Psoas muscle (tissue), 8 donors: Measurements from ENCODE around the gene SETD4. TPM values are rescaled to one million over a fixed set of nuclear protein-coding genes. Genes with fewer than 3 reads are reported as not detected.
"Not testable (repeated sequence)": the region's sequence is repeated elsewhere in the genome, so short reads cannot be mapped to it uniquely, and the experiment has no call there.

Source experiments
- ATAC-seq, 4 donors: fragments of 200-7000 bp; cut with Tn5 transposase; one replicate each; pipeline ENCODE4 v1.9.1; 2020; ENCODE audit warnings: moderate library complexity in 3 of 4, mild to moderate bottlenecking in 2 of 4
- DNase-seq, 2 donors: peaks; one replicate each; pipeline ENCODE4 v3.0.0-alpha.2; 2020
- H3K27ac ChIP-seq: fragments of 200-600 bp; one replicate; pipeline ENCODE4 v1.8.0; 2022
- H3K27me3 ChIP-seq, 3 donors: fragments of 200-600 bp in 1 of 3; one replicate each; pipeline versions ENCODE4 v1.6.1 to v1.8.0; 2013 to 2022; ENCODE audit warnings: low read length in 2 of 3, mild to moderate bottlenecking in 2 of 3, moderate library complexity in 1 of 3; ENCODE audit not compliant: insufficient read depth in 3 of 3
- H3K36me3 ChIP-seq, 2 donors: fragments of 200-600 bp in 1 of 2; one replicate each; pipeline versions ENCODE4 v1.6.1 to v1.8.0; 2013 to 2022; ENCODE audit warnings: low read depth in 1 of 2, mild to moderate bottlenecking in 1 of 2, moderate library complexity in 1 of 2; ENCODE audit not compliant: insufficient read depth in 1 of 2
- H3K4me1 ChIP-seq: fragments of 200-600 bp; one replicate; pipeline ENCODE4 v1.8.0; 2022
- H3K4me3 ChIP-seq: fragments of 200-600 bp; one replicate; pipeline ENCODE4 v1.8.0; 2022; ENCODE audit warnings: mild to moderate bottlenecking
- H3K9me3 ChIP-seq: fragments of 200-600 bp; one replicate; pipeline ENCODE4 v1.8.0; 2022
- WGBS, 3 donors: extraction: QIAGEN DNeasy Blood & Tissue Kit; methylation state at CpG; one replicate each; pipeline versions ENCODE4 v1.1.6 to v1.1.7; 2013; 5-methylcytosine and 5-hydroxymethylcytosine counted together
- intact Hi-C, 2 donors: fragments of 100-400 bp; cut with DNase I; formaldehyde crosslinking; loops; one replicate each; pipeline versions ENCODE4 v1.11.0 to v1.14.2; 2022
- polyA plus RNA-seq, 3 donors: library from polyadenylated mRNA; stranded (reverse); fragments of 200-250 nt; gene quantifications; one replicate each; pipeline ENCODE4 v1.2.3, GENCODE V29; 2013
- total RNA-seq, 4 donors: library from RNA; stranded (reverse); fragmentation: NEBNext Ultra II Directional in 2 of 4; extraction: Animal tissue kit (Norgen Biotek cat#: 25700) in 2 of 4; gene quantifications; one replicate each; pipeline versions ENCODE4 v1.2.1 to v1.2.4, GENCODE V29; 2021 to 2023
- TF ChIP-seq, protein P1 (sequence below): fragments of 200-600 bp; IDR thresholded peaks from one replicate; pipeline ENCODE4 v1.8.0; 2022; ENCODE audit warnings: antibody characterized with exemption
- donor health status: healthy with polysubstance abuse.
- donor health status: DM: no; HTN: no; CAD: no; lungs with moderate emphysema.
- donor health status: Bipolar disorder and iron deficiency.
- donor health status: healthy.
- donor health status: DM: yes; HTN: yes; CAD: no.
- donor health status: DM: no; HTN: no; CAD: no.
- donor health status: DM: no; HTN: no; CAD: no.
- donor health status: DM: yes; HTN: yes; CAD: no.

The SETD4 gene
- total and polyA plus RNA-seq, 7 donors: 6.5 to 17.9 (median 11.6) TPM

- ATAC-seq: no peak
- H3K4me3 ChIP-seq: no peak overlapping the region
- no peak overlapping the region for H3K27ac ChIP-seq
- DNase-seq: no peak
- H3K9me3 ChIP-seq: no peaks in the 10 kb centered on the region
- intact Hi-C loops: loop anchor here (5.0 to 10.0 kb wide), 2 partner anchors 41 to 69 kb away; partner anchors contain the start of gene SETD4 (in 1 of the 2)
- H3K27me3 ChIP-seq: no peaks in the 10 kb centered on the region
- no peaks in the 10 kb centered on the region for H3K36me3 ChIP-seq
- TF ChIP-seq, protein P1, sequence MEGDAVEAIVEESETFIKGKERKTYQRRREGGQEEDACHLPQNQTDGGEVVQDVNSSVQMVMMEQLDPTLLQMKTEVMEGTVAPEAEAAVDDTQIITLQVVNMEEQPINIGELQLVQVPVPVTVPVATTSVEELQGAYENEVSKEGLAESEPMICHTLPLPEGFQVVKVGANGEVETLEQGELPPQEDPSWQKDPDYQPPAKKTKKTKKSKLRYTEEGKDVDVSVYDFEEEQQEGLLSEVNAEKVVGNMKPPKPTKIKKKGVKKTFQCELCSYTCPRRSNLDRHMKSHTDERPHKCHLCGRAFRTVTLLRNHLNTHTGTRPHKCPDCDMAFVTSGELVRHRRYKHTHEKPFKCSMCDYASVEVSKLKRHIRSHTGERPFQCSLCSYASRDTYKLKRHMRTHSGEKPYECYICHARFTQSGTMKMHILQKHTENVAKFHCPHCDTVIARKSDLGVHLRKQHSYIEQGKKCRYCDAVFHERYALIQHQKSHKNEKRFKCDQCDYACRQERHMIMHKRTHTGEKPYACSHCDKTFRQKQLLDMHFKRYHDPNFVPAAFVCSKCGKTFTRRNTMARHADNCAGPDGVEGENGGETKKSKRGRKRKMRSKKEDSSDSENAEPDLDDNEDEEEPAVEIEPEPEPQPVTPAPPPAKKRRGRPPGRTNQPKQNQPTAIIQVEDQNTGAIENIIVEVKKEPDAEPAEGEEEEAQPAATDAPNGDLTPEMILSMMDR: no peak
- no peaks in the 10 kb centered on the region for H3K4me1 ChIP-seq
These were observed 43.1 kb upstream of the SETD4 start for GRCh38 chr21:36103434-36103833.

DNA sequence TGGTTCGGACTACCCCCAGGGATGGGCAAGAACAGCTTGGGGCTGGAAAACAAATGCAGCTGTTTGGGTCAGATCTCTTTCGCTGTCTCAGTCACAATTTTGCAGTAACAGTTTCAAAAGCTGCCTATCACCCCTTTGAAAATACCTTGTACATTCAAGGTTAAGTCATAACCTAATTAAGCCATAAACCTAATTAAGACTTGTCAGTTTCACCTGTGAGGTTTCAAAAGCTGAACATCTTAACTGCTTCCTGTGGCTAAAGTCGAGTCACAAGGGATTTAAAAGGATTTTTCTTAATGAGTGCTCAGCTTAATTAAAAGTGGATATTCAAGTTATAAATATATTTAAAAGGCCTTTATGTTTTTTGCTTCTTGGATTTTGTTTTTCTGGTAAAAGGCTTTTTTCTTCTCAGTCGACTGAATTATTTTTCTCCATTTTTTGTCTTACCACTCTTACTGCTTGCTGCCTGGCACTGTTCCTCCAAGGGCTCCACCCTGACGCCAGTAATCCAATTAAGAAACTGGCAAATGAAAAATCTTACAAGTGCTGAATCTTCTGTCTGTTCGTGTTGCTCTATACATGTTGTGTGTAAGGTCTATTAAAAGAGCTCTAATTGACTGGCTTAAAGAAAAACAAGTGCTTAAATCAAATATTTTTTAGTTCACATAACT is 40.8 kb upstream of the SETD4 start:
- H3K4me1 ChIP-seq: no peaks in the 10 kb centered on the region
- intact Hi-C loops: loop anchor here (5.0 to 10.0 kb wide), 2 partner anchors 39 to 66 kb away; partner anchors contain the start of gene SETD4 (in 1 of the 2)
- WGBS, 3 donors: 66 to 73% (median 72%) methylated on average over 6 of the region's 6 CpGs
- H3K27me3 ChIP-seq: no peaks in the 10 kb centered on the region
- no peak for DNase-seq
- no peaks in the 10 kb centered on the region for H3K36me3 ChIP-seq
- no peak overlapping the region for H3K27ac ChIP-seq
- TF ChIP-seq, protein P1: no peak
- no peak overlapping the region for H3K4me3 ChIP-seq
- no peak for ATAC-seq
- no peaks in the 10 kb centered on the region for H3K9me3 ChIP-seq

DNA sequence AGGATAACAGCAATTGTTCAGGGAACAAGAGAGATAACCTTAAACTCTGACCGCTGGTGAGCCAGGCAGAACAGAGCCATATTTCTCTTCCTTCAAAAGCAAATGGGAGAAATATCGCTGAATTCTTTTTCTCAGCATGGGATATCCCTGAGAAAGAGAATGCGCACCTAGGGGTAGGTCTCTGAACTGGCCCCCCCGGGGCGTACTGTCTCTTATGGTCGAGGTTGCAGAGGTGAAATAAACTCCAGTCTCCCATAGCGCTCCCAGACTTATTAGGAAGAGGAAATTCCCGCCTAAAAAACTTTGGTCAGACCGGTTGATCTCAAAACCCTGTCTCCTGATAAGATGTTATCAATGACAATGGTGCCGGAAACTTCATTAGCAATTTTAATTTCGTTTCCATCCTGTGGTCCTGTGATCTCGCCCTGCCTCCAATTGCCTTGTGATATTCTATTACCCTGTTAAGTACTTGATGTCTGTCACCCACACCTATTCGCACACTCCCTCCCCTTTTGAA is 39.4 kb upstream of the SETD4 start:
- H3K27me3 ChIP-seq: not testable (repeated sequence)
- intact Hi-C loops: loop anchor here (5.0 to 10.0 kb wide), 2 partner anchors 37 to 65 kb away; partner anchors contain the start of gene SETD4 (in 1 of the 2)

GRCh38 chr21:36099000-36099399 is 38.7 kb upstream of the SETD4 start:
- Histone ChIP-seq H3K4me3 (no peak overlapping the region), H3K4me1 (no peaks in the 10 kb centered on the region), H3K27me3 (no peaks in the 10 kb centered on the region), H3K9me3 (no peaks in the 10 kb centered on the region), H3K27ac (no peak overlapping the region), H3K36me3 (no peaks in the 10 kb centered on the region)
- WGBS, 3 donors: 76 to 99% (median 98%) methylated on average over 3 of the region's 3 CpGs
- DNase-seq (no peak), ATAC-seq (no peak)
- TF ChIP-seq, protein P1: no peak
- intact Hi-C loops: no loop called here

More for the DNA sequence above, 39.4 kb upstream of the SETD4 start:
- DNase-seq, H3K36me3 ChIP-seq, H3K9me3 ChIP-seq, H3K4me3 ChIP-seq, H3K4me1 ChIP-seq, H3K27ac ChIP-seq, ATAC-seq: not testable (repeated sequence)
- 54 to 64% (median 60%) methylated on average over 12 to 13 of the region's 13 CpGs for WGBS, 3 donors

- ATAC-seq: peak in 3 of 4 donors; percentile 12 to 24 (median 17)
- TF ChIP-seq, protein P1: no peak
- H3K9me3 ChIP-seq: no peaks in the 10 kb centered on the region
These were observed 37.8 kb upstream of the SETD4 start for GRCh38 chr21:36098182-36098532.

More at GRCh38 chr21:36098182-36098532, 37.8 kb upstream of the SETD4 start:
- Histone ChIP-seq H3K36me3 (no peaks in the 10 kb centered on the region), H3K27me3 (no peaks in the 10 kb centered on the region), H3K4me3 (no peak overlapping the region), H3K4me1 (no peaks in the 10 kb centered on the region), H3K27ac (no peak overlapping the region)
- DNase-seq: no peak
- intact Hi-C loops: no loop called here
- 59 to 65% (median 62%) methylated on average over 2 of the region's 2 CpGs for WGBS, 3 donors
